ENCODE results near the gene ROR1. TPM values are rescaled to one million over a fixed set of nuclear protein-coding genes. Genes with fewer than 3 reads are reported as not detected.
A peak's percentile ranks its signal among the peaks of the same experiment; 100 is the strongest.

The ROR1 gene
- polyA plus RNA-seq, 1 of the 3 experiments (the other 2 are of a cell fraction): 4.0 TPM

GRCh38 chr1:63888984-63889383 lies 115.2 kb downstream of the ROR1 start:
- H3F3A ChIP-seq (replicated peaks; ENCODE audit: insufficient read depth): no peaks in the 10 kb centered on the region
- no peaks in the 10 kb centered on the region for H3K9me2 ChIP-seq
- H3K36me3 ChIP-seq (replicated peaks in 1 of 2; ENCODE audit: control insufficient read depth in 1 of 2, insufficient read depth in 2 of 2, low read length in 1 of 2): no peaks in the 10 kb centered on the region
- no peaks in the 10 kb centered on the region for H3K79me2 ChIP-seq (ENCODE audit: insufficient read depth)
- no peaks in the 10 kb centered on the region for H3K9me3 ChIP-seq
- ChIA-PET POLR2A (no interaction called here), CTCF (no interaction called here)
- no peak overlapping the region for H2AFZ ChIP-seq (ENCODE audit: low read depth)
- 0 out of 2 replicates have a peak, but pooled peaks have one; percentile 4 for TF ChIP-seq PBX3 (IDR thresholded peaks at IDR 0.05)
- no peak for TF ChIP-seq SMC3 (IDR thresholded peaks at IDR 0.05; ENCODE audit: low read depth, low read length)
- H3K27me3 ChIP-seq (ENCODE audit: insufficient read depth): no peaks in the 10 kb centered on the region
- no peaks in the 10 kb centered on the region for H4K20me1 ChIP-seq (ENCODE audit: insufficient read depth)
- no peak overlapping the region for H3K27ac ChIP-seq (ENCODE audit: low read depth in 2 of 2, low read length in 1 of 2)
- 90% methylated on average over 1 of the region's 1 CpG for WGBS (ENCODE audit: low lambda C conversion rate)
- no peak overlapping the region for H3K9ac ChIP-seq
- H3K4me2 ChIP-seq: no peak overlapping the region
- H3K4me3 ChIP-seq (ENCODE audit: low read depth in 2 of 2, low read length in 1 of 2): no peak overlapping the region
- no peak for DNase-seq
- H3K4me1 ChIP-seq (ENCODE audit: control insufficient read depth in 1 of 2, insufficient read depth in 2 of 2, low read depth in 1 of 2, low read length in 1 of 2): peaks cover 0 to 9% of the 10 kb centered on the region in 2 experiments; a peak in 2 of 4 replicates

GRCh38 chr1:63890468-63890867 lies 116.7 kb downstream of the ROR1 start:
- Histone ChIP-seq H3K4me1 (ENCODE audit: control insufficient read depth in 1 of 2, insufficient read depth in 2 of 2, low read depth in 1 of 2, low read length in 1 of 2) (peaks cover 0 to 9% of the 10 kb centered on the region in 2 experiments; a peak in 2 of 4 replicates), H3K27ac (ENCODE audit: low read depth in 2 of 2, low read length in 1 of 2) (no peak overlapping the region), H3K79me2 (ENCODE audit: insufficient read depth) (no peaks in the 10 kb centered on the region), H3F3A (replicated peaks; ENCODE audit: insufficient read depth) (no peaks in the 10 kb centered on the region), H3K9me2 (no peaks in the 10 kb centered on the region), H3K9me3 (no peaks in the 10 kb centered on the region), H4K20me1 (ENCODE audit: insufficient read depth) (no peaks in the 10 kb centered on the region), H3K9ac (no peak overlapping the region), H3K27me3 (ENCODE audit: insufficient read depth) (no peaks in the 10 kb centered on the region), H2AFZ (ENCODE audit: low read depth) (no peak overlapping the region), H3K4me3 (ENCODE audit: low read depth in 2 of 2, low read length in 1 of 2) (no peak overlapping the region), H3K36me3 (replicated peaks in 1 of 2; ENCODE audit: control insufficient read depth in 1 of 2, insufficient read depth in 2 of 2, low read length in 1 of 2) (no peaks in the 10 kb centered on the region), H3K4me2 (no peak overlapping the region)
- CTCF ChIA-PET: interaction anchor here (1.2 to 1.9 kb wide), 3 partner anchors 18 to 116 kb away, joined by 3 to 5 read pairs (median 4); partner anchors contain the start of gene ROR1
- DNase-seq: no peak
- TF ChIP-seq SMC3 (IDR thresholded peaks at IDR 0.05; ENCODE audit: low read depth, low read length) (no peak), GATA2 (CRISPR knock-in tag; IDR thresholded peaks at IDR 0.05) (no peak), SIN3A (IDR thresholded peaks at IDR 0.05; ENCODE audit: borderline replicate concordance, low read depth, low read length) (no peak), RAD21 (IDR thresholded peaks at IDR 0.05; ENCODE audit: low read length) (no peak), USF2 (IDR thresholded peaks at IDR 0.05; ENCODE audit: borderline replicate concordance, low read depth, low read length) (no peak), EZH2phosphoT487 (IDR thresholded peaks at IDR 0.05; ENCODE audit: borderline replicate concordance, low read depth) (no peak), MAX (IDR thresholded peaks at IDR 0.05; ENCODE audit: low read depth) (no peak), RXRA (IDR thresholded peaks at IDR 0.05; ENCODE audit: borderline replicate concordance, low read depth) (no peak)
- POLR2A ChIA-PET: no interaction called here
